NCI-H2171 (cell line): ENCODE measurements around the gene COX7B2.

ENCODE experiments used
- DNase-seq: peaks from one replicate; lab custom pipeline; 2025; lab: John Stamatoyannopoulos, UW

The COX7B2 gene

GRCh38 chr4:46889410-46889809 lies 19.6 kb downstream of the COX7B2 start:
- no peak for DNase-seq

- DNase-seq, result no peak
Measured at GRCh38 chr4:46886711-46887110, 22.3 kb downstream of the COX7B2 start.

- no peak for DNase-seq
Measured at GRCh38 chr4:46878641-46879040, 30.4 kb downstream of the COX7B2 start.

- peak; percentile 0 for DNase-seq
Measured at GRCh38 chr4:46874811-46875210, 34.2 kb downstream of the COX7B2 start.

- no peak for DNase-seq
Measured at GRCh38 chr4:46870411-46870810, 38.6 kb downstream of the COX7B2 start.

GRCh38 chr4:46856333-46856732 lies 52.7 kb downstream of the COX7B2 start:
- DNase-seq, result no peak

GRCh38 chr4:46852800-46853199 lies 56.2 kb downstream of the COX7B2 start:
- no peak for DNase-seq

GRCh38 chr4:46850026-46850425 lies 59.0 kb downstream of the COX7B2 start:
- DNase-seq, result no peak

- DNase-seq, result peak; percentile 10
Measured at GRCh38 chr4:46844325-46844917, 64.6 kb downstream of the COX7B2 start.

- no peak for DNase-seq
Measured at GRCh38 chr4:46839128-46839527, 69.9 kb downstream of the COX7B2 start.

GRCh38 chr4:46837639-46838038 lies 71.4 kb downstream of the COX7B2 start:
- no peak for DNase-seq

GRCh38 chr4:46836584-46836983 lies 72.5 kb downstream of the COX7B2 start:
- no peak for DNase-seq

GRCh38 chr4:46830971-46831454 lies 78.0 kb downstream of the COX7B2 start:
- no peak for DNase-seq

GRCh38 chr4:46820154-46820553 lies 88.9 kb downstream of the COX7B2 start:
- DNase-seq, result no peak

GRCh38 chr4:46819095-46819494 lies 90.0 kb downstream of the COX7B2 start:
- DNase-seq, result no peak

GRCh38 chr4:46818604-46819003 lies 90.4 kb downstream of the COX7B2 start:
- no peak for DNase-seq

GRCh38 chr4:46817806-46818205 lies 91.2 kb downstream of the COX7B2 start:
- no peak for DNase-seq

- no peak for DNase-seq
Measured at GRCh38 chr4:46804781-46805413, 104.1 kb downstream of the COX7B2 start.

- DNase-seq, result no peak
Measured at GRCh38 chr4:46793036-46793435, 116.0 kb downstream of the COX7B2 start.

GRCh38 chr4:46781434-46782092 lies 127.5 kb downstream of the COX7B2 start:
- DNase-seq, result no peak

GRCh38 chr4:46765465-46765864 lies 143.6 kb downstream of the COX7B2 start:
- no peak for DNase-seq

- no peak for DNase-seq
Measured at GRCh38 chr4:46730075-46730474, 179.0 kb downstream of the COX7B2 start.

- no peak for DNase-seq
Measured at GRCh38 chr4:46720055-46720454, 189.0 kb downstream of the COX7B2 start.
